Neural cell (in vitro differentiated cells): ENCODE results near the gene ADGRG6. TPM values are rescaled to one million over a fixed set of nuclear protein-coding genes. Genes with fewer than 3 reads are reported as not detected.

ENCODE experiments used
- H2AFZ ChIP-seq: fragments of 200-600, 300-800 bp; sonication (generic), shearing (Covaris generic); 2 replicates; pipeline ENCODE4 v1.6.0; 2014; ENCODE audit warnings: low read depth, mild to moderate bottlenecking, antibody characterized with exemption, low read length, moderate library complexity
- H3F3A ChIP-seq: fragments of 200-600 bp; shearing (Covaris generic); 2 replicates; pipeline ENCODE4 v1.6.1; 2016; ENCODE audit warnings: mild to moderate bottlenecking, moderate library complexity, mixed read lengths, antibody characterized with exemption, low read length; ENCODE audit not compliant: insufficient read depth, poor library complexity, severe bottlenecking
- H3K27ac ChIP-seq: fragments of 200-600, 300-800 bp; sonication (generic), shearing (Covaris generic); 2 replicates; pipeline ENCODE4 v1.5.1; 2014; ENCODE audit warnings: mild to moderate bottlenecking, low read length, moderate library complexity
- H3K27me3 ChIP-seq: fragments of 300-800, 200-600 bp; sonication (generic), shearing (Covaris generic); 2 replicates; pipeline ENCODE4 v1.6.0; 2014; ENCODE audit warnings: mild to moderate bottlenecking, low read depth, low read length, moderate library complexity; ENCODE audit not compliant: insufficient read depth
- H3K36me3 ChIP-seq: fragments of 300-800, 200-600 bp; sonication (generic), shearing (Covaris generic); 2 replicates; pipeline ENCODE4 v1.5.1; 2014; ENCODE audit warnings: mild to moderate bottlenecking, antibody characterized with exemption, low read length, moderate library complexity; ENCODE audit not compliant: insufficient read depth
- H3K4me2 ChIP-seq: fragments of 300-800, 200-600 bp; sonication (generic), shearing (Covaris generic); 2 replicates; pipeline ENCODE4 v1.6.0; 2014; ENCODE audit warnings: mild to moderate bottlenecking, low read length
- H3K4me3 ChIP-seq: fragments of 300-800, 200-600 bp; sonication (generic), shearing (Covaris generic); 2 replicates; pipeline ENCODE4 v1.5.1; 2014; ENCODE audit warnings: mild to moderate bottlenecking, low read length, moderate library complexity
- H3K79me2 ChIP-seq: fragments of 200-600 bp; shearing (Covaris generic); replicated peaks from 2 replicates; pipeline ENCODE4 v1.6.0; 2014; ENCODE audit warnings: mild to moderate bottlenecking, low read length, moderate library complexity; ENCODE audit not compliant: insufficient read depth
- H3K9ac ChIP-seq: fragments of 300-800, 200-600 bp; sonication (generic), shearing (Covaris generic); 2 replicates; pipeline ENCODE4 v1.6.1; 2016; ENCODE audit warnings: mild to moderate bottlenecking, low read length, mixed read lengths
- H3K9me2 ChIP-seq: fragments of 200-600 bp; shearing (Covaris generic); 2 replicates; pipeline ENCODE4 v1.6.1; 2016; ENCODE audit warnings: mild to moderate bottlenecking, low read length, mixed read lengths; ENCODE audit not compliant: insufficient read depth
- H3K9me3 ChIP-seq: fragments of 200-600, 300-800 bp; sonication (generic), shearing (Covaris generic); 2 replicates; pipeline ENCODE4 v1.6.1; 2016; ENCODE audit warnings: mild to moderate bottlenecking, mixed run types, low read length, moderate library complexity, mixed read lengths
- H4K20me1 ChIP-seq: fragments of 200-600 bp; shearing (Covaris generic); 2 replicates; pipeline ENCODE4 v1.6.1; 2016; ENCODE audit warnings: mild to moderate bottlenecking, mixed run types; ENCODE audit not compliant: insufficient read depth
- CTCF ChIP-seq: fragments of 450-650 bp; IDR thresholded peaks from 2 replicates; pipeline ENCODE4 v1.5.1; 2014; ENCODE audit warnings: antibody characterized with exemption, mild to moderate bottlenecking, moderate library complexity; ENCODE audit not compliant: poor library complexity, severe bottlenecking
- EP300 ChIP-seq: fragments of 450-650 bp; conservative IDR thresholded peaks from 2 replicates; pipeline ENCODE4 v1.6.1; 2014; ENCODE audit warnings: antibody characterized with exemption, mild to moderate bottlenecking, moderate library complexity; ENCODE audit not compliant: poor library complexity, severe bottlenecking
- EZH2 ChIP-seq: fragments of 200-600, 300-800 bp; shearing (Covaris generic), sonication (generic); IDR thresholded peaks from 2 replicates; pipeline ENCODE4 v1.6.1; 2014; ENCODE audit warnings: antibody characterized with exemption, low read length, borderline replicate concordance, mild to moderate bottlenecking; ENCODE audit not compliant: insufficient read depth, poor library complexity, severe bottlenecking
- MXI1 ChIP-seq: fragments of 450-650 bp; conservative IDR thresholded peaks from 2 replicates; pipeline ENCODE4 v1.6.1; 2014; ENCODE audit warnings: antibody characterized with exemption, mild to moderate bottlenecking; ENCODE audit not compliant: poor library complexity, severe bottlenecking
- POLR2AphosphoS5 ChIP-seq: IDR thresholded peaks from 2 replicates; pipeline ENCODE4 v1.6.1; 2012
- RAD21 ChIP-seq: fragments of 450-650 bp; conservative IDR thresholded peaks from 2 replicates; pipeline ENCODE4 v1.6.1; 2014; ENCODE audit warnings: antibody characterized with exemption, mild to moderate bottlenecking, moderate library complexity
- SMC3 ChIP-seq: fragments of 450-650 bp; conservative IDR thresholded peaks from 2 replicates; pipeline ENCODE4 v1.6.1; 2014; ENCODE audit warnings: antibody characterized with exemption, mild to moderate bottlenecking, moderate library complexity; ENCODE audit not compliant: poor library complexity
- TAF1 ChIP-seq: IDR thresholded peaks from 2 replicates; pipeline ENCODE4 v1.6.1; 2012; ENCODE audit warnings: low read depth
- polyA plus RNA-seq: library from polyadenylated mRNA; depleted of rRNA; stranded (reverse); fragments of >200 nt; gene quantifications from 2 replicates; pipeline ENCODE4 v1.2.3, GENCODE V29; 2014
- TF ChIP-seq, protein P1 (sequence below): IDR thresholded peaks from 2 replicates; pipeline ENCODE4 v1.6.1; 2012; ENCODE audit warnings: borderline replicate concordance

Gene ADGRG6
- polyA plus RNA-seq, 1 donor from 2014 or later = 0.37 TPM

DNA sequence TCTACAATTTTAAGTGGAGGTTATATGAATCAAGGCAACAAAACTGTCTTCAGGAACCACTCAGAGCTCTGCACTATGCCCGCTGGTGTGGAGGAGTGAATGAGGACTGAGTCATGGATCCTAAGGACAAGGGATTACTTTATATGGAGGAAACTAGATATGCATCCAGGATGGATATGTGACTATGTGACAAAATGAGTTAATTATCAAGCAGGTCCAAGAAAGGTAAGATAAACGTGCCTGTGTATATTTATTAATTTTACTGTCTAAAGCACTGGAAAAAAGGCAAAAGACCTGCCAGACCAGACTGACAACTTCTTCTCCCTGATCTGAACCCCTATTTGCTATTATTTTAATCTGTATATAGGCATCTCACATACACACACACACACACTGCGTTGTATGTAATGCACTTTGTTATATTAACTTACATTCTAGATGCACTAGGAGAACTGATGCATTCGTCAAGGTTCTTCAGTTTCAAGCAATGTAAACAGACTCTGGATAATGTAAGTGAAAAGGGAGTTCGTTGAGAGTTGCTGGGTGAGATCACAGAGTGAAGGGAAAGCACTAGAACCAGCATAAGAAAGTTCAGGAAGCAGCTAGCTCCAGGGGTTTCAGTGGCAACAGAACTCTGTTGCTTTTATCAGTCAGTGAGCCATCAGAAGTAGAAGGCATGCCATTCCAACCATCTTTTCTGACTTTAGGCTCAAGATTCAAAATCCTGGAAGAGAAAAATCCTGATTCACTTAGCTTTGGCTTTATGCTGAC, 26.4 kb upstream of the ADGRG6 start:
- Histone ChIP-seq H3F3A (no peaks in the 10 kb centered on the region), H3K27ac (no peak overlapping the region), H2AFZ (no peak overlapping the region), H3K4me3 (no peak overlapping the region), H3K9ac (no peak overlapping the region), H3K9me3 (no peaks in the 10 kb centered on the region), H3K27me3 (no peaks in the 10 kb centered on the region), H3K9me2 (no peaks in the 10 kb centered on the region), H3K36me3 (no peaks in the 10 kb centered on the region), H3K4me2 (no peak overlapping the region), H4K20me1 (no peaks in the 10 kb centered on the region), H3K79me2 (no peaks in the 10 kb centered on the region)
- TF ChIP-seq, protein P1, sequence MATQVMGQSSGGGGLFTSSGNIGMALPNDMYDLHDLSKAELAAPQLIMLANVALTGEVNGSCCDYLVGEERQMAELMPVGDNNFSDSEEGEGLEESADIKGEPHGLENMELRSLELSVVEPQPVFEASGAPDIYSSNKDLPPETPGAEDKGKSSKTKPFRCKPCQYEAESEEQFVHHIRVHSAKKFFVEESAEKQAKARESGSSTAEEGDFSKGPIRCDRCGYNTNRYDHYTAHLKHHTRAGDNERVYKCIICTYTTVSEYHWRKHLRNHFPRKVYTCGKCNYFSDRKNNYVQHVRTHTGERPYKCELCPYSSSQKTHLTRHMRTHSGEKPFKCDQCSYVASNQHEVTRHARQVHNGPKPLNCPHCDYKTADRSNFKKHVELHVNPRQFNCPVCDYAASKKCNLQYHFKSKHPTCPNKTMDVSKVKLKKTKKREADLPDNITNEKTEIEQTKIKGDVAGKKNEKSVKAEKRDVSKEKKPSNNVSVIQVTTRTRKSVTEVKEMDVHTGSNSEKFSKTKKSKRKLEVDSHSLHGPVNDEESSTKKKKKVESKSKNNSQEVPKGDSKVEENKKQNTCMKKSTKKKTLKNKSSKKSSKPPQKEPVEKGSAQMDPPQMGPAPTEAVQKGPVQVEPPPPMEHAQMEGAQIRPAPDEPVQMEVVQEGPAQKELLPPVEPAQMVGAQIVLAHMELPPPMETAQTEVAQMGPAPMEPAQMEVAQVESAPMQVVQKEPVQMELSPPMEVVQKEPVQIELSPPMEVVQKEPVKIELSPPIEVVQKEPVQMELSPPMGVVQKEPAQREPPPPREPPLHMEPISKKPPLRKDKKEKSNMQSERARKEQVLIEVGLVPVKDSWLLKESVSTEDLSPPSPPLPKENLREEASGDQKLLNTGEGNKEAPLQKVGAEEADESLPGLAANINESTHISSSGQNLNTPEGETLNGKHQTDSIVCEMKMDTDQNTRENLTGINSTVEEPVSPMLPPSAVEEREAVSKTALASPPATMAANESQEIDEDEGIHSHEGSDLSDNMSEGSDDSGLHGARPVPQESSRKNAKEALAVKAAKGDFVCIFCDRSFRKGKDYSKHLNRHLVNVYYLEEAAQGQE = no peak
- TF ChIP-seq SMC3 (no peak), CTCF (no peak), TAF1 (no peak), EZH2 (no peak), POLR2AphosphoS5 (no peak), MXI1 (no peak), RAD21 (no peak), EP300 (no peak)

DNA sequence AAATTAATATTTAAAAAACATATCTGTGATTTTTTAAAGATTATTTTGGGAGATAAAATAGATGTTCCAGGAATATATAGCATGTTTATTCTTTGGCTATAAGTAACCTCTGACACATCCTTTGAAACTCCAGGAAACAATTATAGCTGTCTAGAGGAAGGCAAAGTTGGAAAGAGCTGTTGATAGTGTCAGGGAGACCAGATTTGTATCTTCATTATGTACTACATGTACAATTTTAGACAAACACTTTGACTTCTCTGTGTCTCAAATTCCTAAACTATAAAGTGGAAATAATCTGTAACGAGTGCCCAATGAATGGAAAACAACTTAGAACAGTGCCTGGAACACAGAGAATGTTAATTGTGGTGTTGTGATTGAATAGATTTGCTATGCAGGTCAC, 25.6 kb upstream of the ADGRG6 start:
- Histone ChIP-seq H3K9me2 (no peaks in the 10 kb centered on the region), H4K20me1 (no peaks in the 10 kb centered on the region), H3K79me2 (no peaks in the 10 kb centered on the region), H3K27ac (no peak overlapping the region), H3K9me3 (no peaks in the 10 kb centered on the region), H3F3A (no peaks in the 10 kb centered on the region), H3K9ac (no peak overlapping the region), H2AFZ (no peak overlapping the region), H3K27me3 (no peaks in the 10 kb centered on the region), H3K4me3 (no peak overlapping the region), H3K36me3 (no peaks in the 10 kb centered on the region), H3K4me2 (no peak overlapping the region)
- no peak for TF ChIP-seq POLR2AphosphoS5
- TF ChIP-seq TAF1 = no peak
- TF ChIP-seq EZH2 = no peak
- no peak for TF ChIP-seq SMC3
- no peak for TF ChIP-seq CTCF
